Stimulated activated naive CD8-positive, alpha-beta T cell treated with anti-CD3 and anti-CD28 coated beads, Interleukin-15, amount 100 ng/mL, for 72 hours (primary cell): ENCODE results near the gene SCNN1A.
"Not testable (repeated sequence)": the region's sequence is repeated elsewhere in the genome, so short reads cannot be mapped to it uniquely, and the experiment has no call there.

Experiments
- ATAC-seq: fragments of 150-1000 bp; cut with Tn5 transposase; 2 replicates; pipeline ENCODE4 v1.10.0; 2021; ENCODE audit warnings: mild to moderate bottlenecking, moderate library complexity
- DNase-seq, 2 donors: peaks; one replicate each; pipeline ENCODE4 v3.0.0; 2021 to 2022
- H3K27ac Mint-ChIP-seq, 2 donors: one replicate each; pipeline ENCODE4 v1.8.0; 2022; ENCODE audit warnings: mild to moderate bottlenecking in 2 of 2, mixed read lengths in 2 of 2, moderate library complexity in 2 of 2
- H3K27me3 Mint-ChIP-seq: one replicate; pipeline ENCODE4 v1.8.0; 2022; ENCODE audit warnings: mixed read lengths
- H3K4me1 Mint-ChIP-seq: one replicate; pipeline ENCODE4 v1.8.0; 2022; ENCODE audit warnings: mild to moderate bottlenecking, mixed read lengths
- H3K4me3 Mint-ChIP-seq, 2 donors: one replicate each; pipeline ENCODE4 v1.8.0; 2022; ENCODE audit warnings: mild to moderate bottlenecking in 2 of 2, mixed read lengths in 2 of 2, moderate library complexity in 1 of 2
- H3K9me3 Mint-ChIP-seq, 2 donors: one replicate each; pipeline ENCODE4 v1.8.0; 2022; ENCODE audit warnings: mixed read lengths in 2 of 2

Gene SCNN1A

DNA sequence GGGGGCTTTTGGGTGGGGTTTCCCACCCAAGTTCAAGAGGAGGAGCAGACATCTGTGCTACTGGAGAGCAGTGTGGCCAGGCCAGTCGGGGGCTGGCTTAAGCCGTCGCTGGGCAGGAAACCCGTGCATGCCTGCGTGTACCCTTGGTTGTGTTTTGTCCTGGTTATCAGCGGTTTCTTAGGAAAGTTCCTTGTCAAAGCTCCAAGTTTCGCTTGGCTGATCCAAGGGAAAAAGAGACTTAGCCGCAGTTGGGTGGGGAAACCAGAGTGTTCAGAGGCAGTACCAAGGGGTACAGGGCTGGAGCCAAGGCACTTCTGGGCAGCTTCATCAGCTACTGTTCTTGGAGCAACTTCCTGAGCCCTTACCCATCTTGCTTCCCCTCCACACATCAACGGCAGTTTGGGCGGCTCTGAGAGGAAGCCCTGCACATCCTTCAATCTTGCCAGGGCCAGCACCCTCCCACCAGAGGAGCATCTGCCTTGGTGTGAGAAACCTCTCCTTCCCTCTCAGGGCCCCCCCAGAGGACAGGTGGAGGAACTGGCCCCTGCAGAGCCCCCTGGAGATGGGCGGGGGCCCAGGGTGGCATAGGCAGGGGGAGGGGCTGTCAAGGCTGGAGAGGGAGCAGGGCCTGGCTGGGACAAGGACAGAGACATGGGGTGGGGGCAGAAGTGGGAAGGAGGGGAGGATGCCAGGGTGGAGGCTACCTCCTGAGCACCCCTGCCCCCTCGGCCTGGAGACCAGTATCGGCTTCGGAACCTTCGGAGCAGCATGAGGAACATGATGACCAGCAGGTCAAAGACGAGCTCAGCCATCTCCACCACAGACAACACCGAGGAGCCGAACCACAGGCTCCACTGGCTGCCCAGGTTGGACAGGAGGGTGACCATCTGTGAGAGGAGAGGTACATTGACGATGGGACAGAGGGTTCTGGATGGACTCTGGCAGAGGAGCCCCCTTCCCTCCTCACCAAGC is 27.7 kb downstream of the SCNN1A start:
- DNase-seq: no peak

DNA sequence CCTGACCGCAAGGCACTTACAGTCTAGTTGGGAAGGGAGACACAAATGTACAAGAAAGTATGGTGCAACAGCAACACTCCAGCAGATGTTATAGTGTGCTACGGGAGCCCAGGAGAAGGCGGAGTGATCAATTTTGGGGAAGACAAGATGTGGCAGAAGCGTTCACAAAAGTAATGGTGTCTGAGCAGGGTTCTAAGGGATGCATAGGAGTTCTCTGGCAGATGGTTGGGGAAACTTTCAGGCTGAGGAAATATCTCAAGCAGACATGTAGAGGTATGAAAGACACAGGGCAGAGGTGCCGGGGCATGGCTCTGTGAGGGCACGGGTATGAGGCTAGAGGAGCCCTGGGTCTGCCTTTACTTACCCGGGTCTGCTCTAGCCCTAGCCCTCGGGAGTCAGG is 28.4 kb downstream of the SCNN1A start:
- Mint-ChIP-seq H3K4me1 (peaks cover 55% of the 10 kb centered on the region), H3K9me3 (no peaks in the 10 kb centered on the region), H3K27me3 (no peaks in the 10 kb centered on the region), H3K27ac (no peak overlapping the region), H3K4me3 (peak overlapping the region in 1 of 2 donors; percentile 14)
- DNase-seq (no peak), ATAC-seq (no peak)

More for the DNA sequence above, 27.7 kb downstream of the SCNN1A start:
- peak; percentile 24 for ATAC-seq
- Mint-ChIP-seq H3K27ac (no peak overlapping the region), H3K4me3 (peak overlapping the region in 1 of 2 donors; percentile 14), H3K27me3 (no peaks in the 10 kb centered on the region), H3K4me1 (peaks cover 52% of the 10 kb centered on the region), H3K9me3 (no peaks in the 10 kb centered on the region)

DNA sequence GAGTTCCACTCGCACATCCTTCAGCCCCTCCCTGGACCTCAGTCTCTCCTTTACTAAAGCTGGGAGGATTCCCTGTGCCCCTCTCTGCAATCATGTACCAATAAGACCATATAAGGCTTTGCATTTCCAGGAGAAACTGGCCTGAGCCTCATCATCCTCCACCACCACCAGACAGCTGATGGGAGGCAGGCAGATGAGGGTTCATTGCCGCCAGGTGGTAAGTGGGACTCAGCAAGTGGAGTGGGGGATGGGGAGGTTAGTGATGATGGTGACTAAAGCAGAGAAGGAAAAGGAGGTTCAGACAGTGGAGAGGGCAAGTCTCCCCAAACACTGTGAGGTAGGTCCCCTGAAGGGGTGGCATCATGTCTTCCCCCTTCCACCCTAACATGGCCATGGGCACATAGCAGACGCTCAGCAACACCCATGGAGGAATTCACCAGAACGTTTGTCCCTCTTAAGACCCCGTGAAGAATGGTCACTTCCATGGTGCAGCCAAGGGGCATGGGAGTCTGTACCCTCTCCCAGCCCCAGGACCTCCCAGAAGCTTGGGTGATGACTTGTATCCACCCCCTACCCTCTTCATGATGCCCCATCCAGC is 29.0 kb downstream of the SCNN1A start:
- Mint-ChIP-seq H3K27me3 (no peaks in the 10 kb centered on the region), H3K4me1 (peaks cover 59% of the 10 kb centered on the region), H3K27ac (peak overlapping the region in 1 of 2 donors; percentile 8), H3K9me3 (no peaks in the 10 kb centered on the region), H3K4me3 (peak overlapping the region in 1 of 2 donors; percentile 61)
- ATAC-seq: no peak
- DNase-seq: no peak

DNA sequence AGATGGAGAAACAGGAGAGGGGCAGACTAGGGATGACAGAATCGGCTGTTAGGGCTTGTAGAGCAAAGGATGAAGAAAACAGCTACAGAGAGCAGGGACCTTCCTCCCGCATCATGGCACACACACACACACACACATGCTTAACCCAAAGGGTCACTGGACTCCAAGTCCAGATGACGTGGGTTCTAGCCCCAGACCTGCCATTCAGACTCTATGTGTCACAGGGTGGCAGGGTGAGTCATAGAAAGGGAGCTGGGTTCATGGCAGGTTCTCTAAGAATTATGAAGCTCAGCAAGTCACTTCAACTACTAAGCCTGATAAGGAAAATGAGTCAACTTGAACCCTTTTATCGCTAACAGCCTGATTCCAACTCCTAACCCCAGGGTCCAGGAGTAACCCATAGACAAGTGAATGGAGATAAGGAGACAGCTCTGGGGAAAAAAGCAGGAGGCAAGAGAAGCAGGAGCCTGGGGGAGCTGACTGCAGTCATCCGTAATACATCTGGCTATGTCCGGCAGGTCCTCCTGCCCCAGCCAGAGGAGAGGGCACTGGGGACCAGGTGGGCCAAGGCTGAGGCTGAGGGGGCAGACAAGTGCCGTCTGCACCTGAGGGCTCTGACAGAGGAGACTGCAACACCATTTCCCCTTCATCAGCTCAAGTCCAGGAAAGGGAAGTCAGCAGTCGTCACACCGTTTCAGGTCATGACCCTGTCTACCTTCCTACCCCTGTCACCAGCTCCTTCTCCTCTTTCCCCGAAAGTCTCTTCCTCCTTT is 29.9 kb downstream of the SCNN1A start:
- H3K27ac Mint-ChIP-seq: peak overlapping the region; percentile 49 to 68
- ATAC-seq (peak; percentile 68), DNase-seq (peak in 1 of 2 donors; percentile 55)
- peaks cover 59% of the 10 kb centered on the region for H3K4me1 Mint-ChIP-seq
- H3K9me3 Mint-ChIP-seq: no peaks in the 10 kb centered on the region
- H3K4me3 Mint-ChIP-seq: peak overlapping the region; percentile 49 to 61
- H3K27me3 Mint-ChIP-seq: no peaks in the 10 kb centered on the region

DNA sequence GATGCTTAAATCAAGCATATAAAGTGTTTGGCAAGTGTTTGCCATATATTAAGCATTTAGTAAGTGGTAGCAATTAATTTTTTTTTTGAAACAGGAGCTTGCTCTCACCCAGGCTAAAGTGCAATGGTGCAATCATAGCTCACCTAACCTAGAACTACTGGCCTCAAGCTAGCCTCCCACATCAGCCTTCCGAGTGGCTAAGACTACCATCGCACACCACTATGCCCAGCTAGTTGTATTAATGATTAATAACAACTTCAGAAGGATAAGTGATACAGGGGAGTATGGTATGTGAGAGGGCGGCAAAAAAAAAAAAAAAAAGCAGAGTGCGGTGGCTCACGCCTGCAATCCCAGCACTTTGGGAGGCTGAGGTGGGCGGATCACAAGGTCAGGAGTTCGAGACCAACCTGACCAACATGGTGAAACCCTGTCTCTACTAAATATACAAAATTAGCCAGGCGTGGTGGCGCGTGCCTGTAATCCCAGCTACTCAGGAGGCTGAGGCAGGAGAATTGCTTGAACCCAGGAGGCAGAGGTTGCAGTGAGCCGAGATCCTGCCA is 31.2 kb downstream of the SCNN1A start:
- H3K27me3 Mint-ChIP-seq: not testable (repeated sequence)
- H3K4me1 Mint-ChIP-seq: peaks cover 59% of the 10 kb centered on the region

DNA sequence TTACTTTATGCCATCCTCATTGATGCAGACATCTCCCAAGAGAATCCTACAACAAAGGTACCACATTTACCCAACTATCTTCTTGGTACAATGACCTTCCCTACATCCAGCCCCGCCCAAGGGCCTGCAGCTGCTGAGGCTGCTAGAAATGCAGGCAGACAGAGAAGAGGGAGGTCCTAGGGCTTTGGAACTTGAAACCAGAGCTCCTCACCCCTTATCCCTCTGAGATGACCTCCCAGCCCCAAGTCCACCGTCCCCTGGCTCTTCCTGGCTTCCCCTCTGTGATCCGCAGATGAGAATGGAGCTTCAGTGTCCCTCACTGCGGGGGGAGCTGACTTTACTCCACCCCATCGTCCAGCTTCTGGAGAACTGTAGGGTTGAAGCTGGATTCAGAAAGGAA is 31.8 kb downstream of the SCNN1A start:
- Mint-ChIP-seq H3K9me3 (no peaks in the 10 kb centered on the region), H3K4me1 (peaks cover 59% of the 10 kb centered on the region), H3K27me3 (no peaks in the 10 kb centered on the region), H3K4me3 (peak overlapping the region in 1 of 2 donors; percentile 4), H3K27ac (no peak overlapping the region)
- no peak for ATAC-seq
- DNase-seq: no peak

More for the DNA sequence above, 31.2 kb downstream of the SCNN1A start:
- DNase-seq, H3K4me3 Mint-ChIP-seq, H3K27ac Mint-ChIP-seq, ATAC-seq, H3K9me3 Mint-ChIP-seq: not testable (repeated sequence)

DNA sequence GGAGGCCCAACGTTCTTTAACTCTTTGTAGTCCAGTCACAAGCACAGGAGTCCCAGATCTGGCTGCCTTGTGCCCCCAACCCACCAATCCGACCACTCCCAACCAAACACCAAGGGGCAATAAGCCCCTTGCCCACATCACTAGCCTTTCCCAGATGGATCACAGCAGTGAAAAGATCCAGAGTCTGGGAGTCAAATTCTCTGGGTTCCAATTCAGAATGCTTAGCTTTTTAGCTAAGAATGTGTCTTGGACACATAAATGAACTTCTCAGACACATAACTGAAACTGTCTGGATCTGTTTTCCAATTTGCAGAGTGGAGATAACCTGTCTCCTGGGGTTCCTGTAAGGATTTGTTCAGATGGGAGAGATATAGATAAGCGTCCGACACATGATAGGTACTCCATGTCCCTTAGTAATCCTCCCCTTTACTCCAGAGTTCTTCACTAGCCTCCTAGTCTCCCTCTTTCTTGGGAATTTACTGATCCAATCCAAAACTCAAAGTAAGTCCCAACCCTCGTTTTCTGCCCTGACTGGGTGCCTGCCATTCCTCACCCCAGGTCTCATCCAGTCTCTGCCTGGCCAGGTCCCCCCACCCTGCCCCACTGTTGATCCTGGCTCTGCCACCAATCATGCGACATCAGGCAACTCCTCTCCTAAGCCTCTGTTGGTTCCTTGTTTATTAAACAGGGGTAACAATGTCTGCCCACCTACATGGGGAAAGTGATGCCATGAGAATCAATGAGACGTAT is 33.0 kb downstream of the SCNN1A start:
- no peak overlapping the region for H3K27ac Mint-ChIP-seq
- H3K9me3 Mint-ChIP-seq: no peaks in the 10 kb centered on the region
- ATAC-seq: no peak
- H3K27me3 Mint-ChIP-seq: no peaks in the 10 kb centered on the region
- peaks cover 53% of the 10 kb centered on the region for H3K4me1 Mint-ChIP-seq
- H3K4me3 Mint-ChIP-seq: no peak overlapping the region
- DNase-seq: no peak

DNA sequence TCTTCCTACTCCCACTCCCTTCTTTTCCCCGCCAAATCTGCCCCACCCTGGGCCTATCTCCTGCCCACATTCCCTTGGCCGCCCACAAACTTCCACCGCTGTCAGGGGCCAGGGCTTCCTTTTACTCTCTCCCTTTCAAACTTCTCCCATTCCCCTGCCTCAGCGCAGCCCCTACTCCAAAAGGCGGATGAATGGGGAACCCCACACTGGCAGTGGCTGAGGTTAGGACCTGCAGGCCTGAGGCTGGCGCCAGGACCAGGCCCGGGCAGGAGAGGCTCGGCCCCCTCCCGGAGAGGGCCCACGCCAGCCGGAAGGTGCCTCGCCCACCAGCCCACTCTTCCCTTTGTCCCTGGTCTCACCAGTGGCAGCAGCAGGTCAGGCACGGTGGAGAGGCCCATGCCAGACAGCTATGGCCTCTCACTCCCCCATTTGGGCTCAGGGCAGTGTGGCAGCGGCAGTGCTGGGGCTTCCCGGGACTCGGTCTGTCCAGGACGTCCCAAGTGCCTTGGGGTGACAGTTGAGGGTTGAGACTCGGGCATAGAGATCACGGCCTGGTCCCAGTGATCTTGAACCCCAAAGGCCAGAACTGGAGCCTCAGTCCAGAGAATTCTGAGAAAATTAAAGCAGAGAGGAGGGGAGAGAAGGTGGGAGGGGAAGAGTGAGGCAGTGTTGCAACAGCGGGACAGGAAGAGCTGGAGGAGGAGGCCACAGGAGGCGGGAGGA is 33.8 kb downstream of the SCNN1A start, which contains the start of gene TNFRSF1A:
Gene TNFRSF1A (minus strand): TSS at position 660 of the 723 bp plus-strand sequence. CDS start 262 bp downstream, at position 398.
- peaks cover 46% of the 10 kb centered on the region for H3K4me1 Mint-ChIP-seq
- H3K9me3 Mint-ChIP-seq: no peaks in the 10 kb centered on the region
- ATAC-seq (peak; percentile 55), DNase-seq (peak; percentile 48 to 63)
- peak within 1 kb of the TSS in 1 of 2 donors; percentile 62 for H3K4me3 Mint-ChIP-seq
- no peaks in the 10 kb centered on the region for H3K27me3 Mint-ChIP-seq
- H3K27ac Mint-ChIP-seq: no peak within 1 kb of the TSS

DNA sequence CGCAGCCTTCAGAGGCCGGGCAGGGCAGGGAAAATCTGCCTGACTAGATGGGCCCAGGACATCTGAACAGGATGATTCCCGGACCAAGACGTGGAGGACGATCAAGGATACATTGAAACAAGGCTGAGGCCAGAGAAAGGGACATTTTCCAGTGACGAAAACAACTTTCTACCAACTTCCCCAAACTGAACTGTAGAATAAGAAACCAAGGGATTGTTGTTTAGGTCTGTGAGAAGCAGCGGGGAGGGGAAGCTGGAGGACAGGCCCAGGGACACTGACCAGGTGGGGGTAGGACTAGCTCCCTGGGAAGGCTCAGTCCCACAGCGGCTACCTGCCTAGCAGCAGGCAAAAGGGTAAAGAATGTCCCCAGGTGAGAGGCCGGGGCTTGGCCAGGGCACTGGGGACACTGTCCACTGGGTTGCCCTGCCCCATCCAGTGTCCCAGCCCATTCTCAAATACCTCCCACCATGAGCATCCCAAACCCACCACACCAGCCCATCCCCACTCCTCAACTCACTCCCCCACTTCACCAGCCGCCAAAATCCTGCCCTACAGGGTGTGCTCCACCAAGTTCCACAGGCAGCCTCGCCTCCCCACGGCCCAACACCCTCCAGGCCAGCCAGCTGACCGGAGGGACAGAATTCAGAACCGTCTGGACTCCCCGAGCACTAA is 34.5 kb downstream of the SCNN1A start:
- Mint-ChIP-seq H3K27me3 (no peaks in the 10 kb centered on the region), H3K4me3 (no peak overlapping the region), H3K9me3 (no peaks in the 10 kb centered on the region), H3K27ac (no peak overlapping the region), H3K4me1 (peaks cover 39% of the 10 kb centered on the region)
- no peak for ATAC-seq
- peak in 1 of 2 donors; percentile 16 for DNase-seq

DNA sequence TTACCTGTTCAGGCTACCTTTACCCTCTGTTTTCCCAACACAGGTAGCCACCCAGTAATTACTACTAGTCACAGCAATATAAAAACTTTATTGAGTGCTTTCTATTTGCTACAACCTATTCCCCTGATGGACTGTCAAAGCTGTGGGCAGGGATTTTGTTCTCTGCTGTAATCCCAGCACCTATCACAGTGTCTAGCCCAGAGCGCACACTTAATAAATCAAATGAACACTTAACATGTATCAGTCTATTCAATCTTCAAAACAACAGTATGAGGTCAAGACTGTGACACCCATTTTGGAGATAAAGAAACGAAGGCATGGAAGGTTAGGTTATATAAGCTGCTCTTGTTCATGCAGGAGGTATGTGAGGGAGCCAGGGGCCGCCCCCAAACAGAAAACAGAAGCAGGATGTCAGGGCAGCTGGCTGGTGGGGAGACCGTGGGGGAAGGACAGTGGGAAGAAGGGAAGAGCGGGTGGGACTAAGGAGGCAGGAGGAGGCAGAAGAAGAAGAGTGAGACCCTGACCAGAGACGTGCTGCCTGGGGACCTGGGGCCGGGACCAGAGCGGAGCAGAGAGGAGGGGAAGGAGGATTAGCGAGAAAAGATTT is 35.2 kb downstream of the SCNN1A start:
- no peaks in the 10 kb centered on the region for H3K27me3 Mint-ChIP-seq

DNA sequence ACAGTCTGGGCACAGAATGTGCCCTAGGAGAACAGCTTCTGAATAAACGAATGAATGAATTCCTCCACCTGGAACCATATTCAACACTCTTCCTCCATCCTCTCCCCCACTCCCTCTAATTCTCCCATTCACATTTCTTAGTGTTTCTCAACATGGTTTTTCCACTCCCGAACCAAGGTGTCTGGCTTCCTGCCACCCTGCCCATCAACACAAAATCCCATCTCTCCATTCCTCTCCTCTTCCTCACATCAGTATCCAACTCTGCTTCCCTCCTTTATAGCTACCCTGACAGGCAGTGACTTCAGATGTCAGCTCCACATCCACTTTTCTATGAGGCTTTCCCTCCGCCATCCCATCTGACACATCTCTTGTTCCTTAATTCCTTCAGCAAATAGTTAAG is 36.4 kb downstream of the SCNN1A start:
- no peak overlapping the region for H3K4me3 Mint-ChIP-seq
- no peak for ATAC-seq
- H3K27me3 Mint-ChIP-seq: no peaks in the 10 kb centered on the region
- no peak overlapping the region for H3K27ac Mint-ChIP-seq
- DNase-seq: no peak
- H3K4me1 Mint-ChIP-seq: peaks cover 24% of the 10 kb centered on the region
- no peaks in the 10 kb centered on the region for H3K9me3 Mint-ChIP-seq

More for the DNA sequence above, 35.2 kb downstream of the SCNN1A start:
- H3K4me1 Mint-ChIP-seq: peaks cover 31% of the 10 kb centered on the region
- H3K9me3 Mint-ChIP-seq: no peaks in the 10 kb centered on the region
- no peak overlapping the region for H3K27ac Mint-ChIP-seq
- DNase-seq (no peak), ATAC-seq (no peak)
- no peak overlapping the region for H3K4me3 Mint-ChIP-seq

DNA sequence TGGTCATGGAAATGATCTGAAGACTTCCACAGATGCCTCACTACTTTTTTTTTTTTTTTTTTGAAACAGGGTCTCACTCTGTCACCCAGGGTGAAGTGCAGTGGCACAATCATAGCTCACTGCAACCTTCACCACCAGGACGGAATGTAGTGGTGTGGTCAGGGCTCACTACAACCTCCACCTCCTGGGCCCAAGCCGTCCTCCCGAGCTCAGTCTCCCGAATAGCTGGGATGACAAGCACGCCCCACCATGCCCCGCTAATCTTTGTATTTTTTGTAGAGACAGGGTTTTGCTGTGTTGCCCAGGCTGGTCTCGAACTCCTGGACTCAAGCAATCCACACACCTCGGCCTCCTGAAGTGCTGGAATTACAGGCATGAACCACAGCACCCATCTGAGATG is 36.8 kb downstream of the SCNN1A start:
- H3K27ac Mint-ChIP-seq, H3K27me3 Mint-ChIP-seq, ATAC-seq, H3K4me3 Mint-ChIP-seq, DNase-seq, H3K9me3 Mint-ChIP-seq: not testable (repeated sequence)
- H3K4me1 Mint-ChIP-seq: peaks cover 20% of the 10 kb centered on the region

DNA sequence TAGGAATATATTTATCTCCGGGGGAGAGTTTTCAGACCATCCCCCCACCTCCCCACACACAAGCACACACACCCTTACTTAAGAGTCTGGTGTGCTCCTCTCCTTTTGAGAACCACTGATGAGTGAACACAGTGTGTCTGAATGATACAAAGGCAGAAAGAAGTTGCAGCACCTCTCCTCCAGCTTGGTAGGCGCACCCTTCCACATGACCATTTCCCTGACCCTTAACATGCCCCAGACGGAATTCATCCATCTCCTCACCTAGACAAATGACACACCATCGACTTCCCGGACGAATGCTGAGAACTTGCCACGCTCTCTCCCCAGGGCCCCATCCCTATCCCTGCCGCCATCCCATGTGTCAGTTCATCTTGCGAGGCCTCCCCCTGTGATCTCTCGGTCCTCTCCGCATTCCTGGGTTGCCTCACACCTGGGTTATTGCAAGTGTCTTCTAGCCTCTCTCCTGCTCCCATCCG is 37.4 kb downstream of the SCNN1A start:
- DNase-seq (no peak), ATAC-seq (no peak)
- H3K27ac Mint-ChIP-seq: no peak overlapping the region
- peaks cover 14% of the 10 kb centered on the region for H3K4me1 Mint-ChIP-seq
- no peaks in the 10 kb centered on the region for H3K9me3 Mint-ChIP-seq
- no peaks in the 10 kb centered on the region for H3K27me3 Mint-ChIP-seq
- H3K4me3 Mint-ChIP-seq: no peak overlapping the region
